Gastroesophageal sphincter (tissue), 3 donors: ENCODE data around the gene ADH6.
A peak's percentile ranks its signal among the peaks of the same experiment; 100 is the strongest.

Experiments used
- CTCF ChIP-seq, 4 experiments: fragments of 200-600 bp in 2 of 4; fragments of 450-650 bp in 2 of 4; sonication (generic) in 1 of 4; IDR thresholded peaks; one replicate each; pipeline ENCODE4 v1.5.1; 2017 to 2019; ENCODE audit warnings: antibody characterized with exemption in 4 of 4, mild to moderate bottlenecking in 2 of 4, moderate library complexity in 2 of 4
- EP300 ChIP-seq: sonication (generic); formaldehyde crosslinking; IDR thresholded peaks from one replicate; pipeline ENCODE4 v1.6.1; 2017; ENCODE audit warnings: antibody characterized with exemption, mild to moderate bottlenecking
- POLR2A ChIP-seq, 2 donors: fragments of 450-650 bp; IDR thresholded peaks; one replicate each; pipeline ENCODE4 v1.6.1; 2017; ENCODE audit warnings: antibody characterized with exemption in 2 of 2, mild to moderate bottlenecking in 2 of 2, moderate library complexity in 1 of 2
- POLR2AphosphoS5 ChIP-seq: sonication (generic); formaldehyde crosslinking; IDR thresholded peaks from one replicate; pipeline ENCODE4 v1.6.1; 2017; ENCODE audit warnings: antibody characterized with exemption

- TF ChIP-seq CTCF (IDR thresholded peaks at IDR 0.05) (no peak), POLR2A (IDR thresholded peaks at IDR 0.05) (no peak), POLR2AphosphoS5 (peak; percentile 37), EP300 (no peak)
These were observed 2.9 kb upstream of the ADH6 start for GRCh38 chr4:99221980-99222379.
